GM18951 (cell line): Measurements from ENCODE around the gene KCNK7.
"Not testable (repeated sequence)": the region's sequence is repeated elsewhere in the genome, so short reads cannot be mapped to it uniquely, and the experiment has no call there.

ENCODE experiments used
- POLR2A ChIP-seq: IDR thresholded peaks from 4 replicates; pipeline ENCODE4 v1.6.1; 2011; ENCODE audit warnings: mild to moderate bottlenecking; ENCODE audit not compliant: insufficient read length, insufficient read depth; ENCODE audit errors: extremely low read depth
- in situ Hi-C: fragments of 300-500 bp; cut with MboI; formaldehyde crosslinking; loops from one replicate; pipeline ENCODE4 v1.12.0; 2022; ENCODE audit warnings: low sequenced_read_pairs, mixed read lengths, inconsistent platforms; ENCODE audit not compliant: unreplicated experiment

KCNK7 gene

GRCh38 chr11:65595543-65596281 is at the start of gene KCNK7:
Gene KCNK7 (minus strand): TSS chr11:65595800. CDS start chr11:65595772, 28 bp downstream.
- no peak for TF ChIP-seq POLR2A
- in situ Hi-C loops: no loop called here

DNA sequence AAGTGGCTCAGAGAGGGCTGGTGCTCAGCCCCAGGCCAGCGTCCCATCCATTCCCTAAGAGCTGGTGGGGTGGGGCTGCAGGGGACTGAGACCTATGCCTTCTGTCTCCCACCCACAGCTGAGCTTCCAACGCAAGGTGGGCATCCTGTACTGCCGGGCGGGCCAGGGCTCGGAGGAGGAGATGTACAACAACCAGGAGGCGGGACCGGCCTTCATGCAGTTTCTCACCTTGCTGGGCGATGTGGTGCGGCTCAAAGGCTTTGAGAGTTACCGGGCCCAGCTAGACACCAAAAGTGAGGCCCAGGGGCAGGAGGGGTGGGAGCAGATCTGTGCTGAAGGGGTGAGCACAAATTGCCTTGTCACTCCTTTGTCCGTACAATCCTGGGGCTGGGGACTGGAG is 49.2 kb upstream of the KCNK7 start:
- in situ Hi-C loops: no loop called here
- TF ChIP-seq POLR2A: no peak

GRCh38 chr11:65643971-65644370 is 48.4 kb upstream of the KCNK7 start:
- in situ Hi-C loops: no loop called here
- TF ChIP-seq POLR2A: no peak

- in situ Hi-C loops: no loop called here
- TF ChIP-seq POLR2A: no peak
These were observed 46.5 kb upstream of the KCNK7 start for GRCh38 chr11:65642014-65642671.

DNA sequence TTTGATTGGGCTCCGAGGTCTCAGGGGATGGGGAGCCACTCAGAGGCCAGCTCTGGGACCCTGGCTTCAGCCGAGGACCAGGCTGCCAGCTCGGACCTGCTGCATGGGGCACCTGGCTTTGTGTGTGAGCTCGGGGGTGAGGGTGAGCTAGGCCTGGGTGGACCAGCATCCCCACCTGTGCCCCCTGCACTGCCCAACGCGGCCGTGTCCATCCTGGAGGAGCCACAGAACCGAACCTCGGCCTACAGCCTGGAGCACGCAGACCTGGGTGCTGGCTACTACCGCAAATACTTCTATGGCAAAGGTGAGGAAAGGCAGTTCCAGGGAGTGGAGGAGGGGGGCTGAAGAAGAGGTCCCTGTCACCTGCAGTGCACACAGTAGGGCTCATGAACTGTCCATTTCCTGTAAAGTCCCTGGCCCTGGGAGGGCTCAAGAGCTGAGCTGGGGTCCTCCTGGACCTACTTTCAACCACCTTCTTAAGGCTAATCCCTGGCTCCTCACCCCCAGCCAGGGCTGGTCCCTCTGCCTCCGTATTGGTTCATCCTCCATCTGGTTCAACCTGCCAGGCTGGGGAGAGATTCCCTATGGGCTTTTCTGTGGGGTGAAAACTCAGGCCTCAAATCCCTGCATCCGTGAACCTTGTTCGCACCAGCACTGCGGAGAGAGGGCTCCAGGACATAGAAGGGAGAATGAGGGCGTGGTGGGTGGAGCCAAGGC is 45.9 kb upstream of the KCNK7 start:
- TF ChIP-seq POLR2A: no peak
- in situ Hi-C loops: no loop called here

DNA sequence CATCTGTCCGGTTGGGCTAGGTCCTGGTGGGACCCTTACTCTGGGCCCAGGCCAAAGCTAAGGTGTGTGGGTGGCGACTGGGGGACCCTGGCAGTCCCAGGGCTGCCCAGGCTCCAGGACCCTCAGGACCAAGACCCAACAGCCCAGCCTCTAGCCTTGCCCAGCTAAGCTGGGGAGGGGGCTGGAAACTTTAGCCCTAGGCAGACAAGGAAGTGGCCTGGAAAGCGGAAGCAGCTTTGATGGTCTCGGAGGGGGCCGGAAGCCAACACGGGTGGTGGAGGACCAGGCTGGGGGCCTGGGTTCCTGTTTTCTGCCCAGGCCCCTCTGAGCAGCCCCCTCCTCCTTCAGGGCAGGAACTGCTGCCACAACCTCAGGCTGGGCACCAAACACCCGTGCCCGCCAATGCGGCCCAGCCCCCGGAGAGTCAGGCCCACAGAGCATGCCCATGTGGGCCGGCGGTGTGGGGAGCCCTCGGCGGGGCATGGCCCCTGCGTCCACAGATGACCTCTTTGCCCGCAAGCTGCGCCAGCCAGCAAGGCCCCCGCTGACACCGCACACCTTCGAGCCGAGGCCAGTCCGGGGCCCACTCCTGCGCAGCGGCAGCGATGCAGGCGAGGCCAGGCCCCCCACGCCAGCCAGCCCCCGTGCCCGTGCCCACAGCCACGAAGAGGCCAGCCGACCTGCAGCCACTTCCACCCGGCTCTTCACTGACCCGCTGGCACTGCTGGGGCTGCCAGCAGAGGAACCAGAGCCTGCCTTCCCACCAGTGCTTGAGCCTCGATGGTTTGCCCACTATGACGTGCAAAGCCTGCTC is 45.1 kb upstream of the KCNK7 start:
- peak; percentile 20 for TF ChIP-seq POLR2A
- in situ Hi-C loops: no loop called here

DNA sequence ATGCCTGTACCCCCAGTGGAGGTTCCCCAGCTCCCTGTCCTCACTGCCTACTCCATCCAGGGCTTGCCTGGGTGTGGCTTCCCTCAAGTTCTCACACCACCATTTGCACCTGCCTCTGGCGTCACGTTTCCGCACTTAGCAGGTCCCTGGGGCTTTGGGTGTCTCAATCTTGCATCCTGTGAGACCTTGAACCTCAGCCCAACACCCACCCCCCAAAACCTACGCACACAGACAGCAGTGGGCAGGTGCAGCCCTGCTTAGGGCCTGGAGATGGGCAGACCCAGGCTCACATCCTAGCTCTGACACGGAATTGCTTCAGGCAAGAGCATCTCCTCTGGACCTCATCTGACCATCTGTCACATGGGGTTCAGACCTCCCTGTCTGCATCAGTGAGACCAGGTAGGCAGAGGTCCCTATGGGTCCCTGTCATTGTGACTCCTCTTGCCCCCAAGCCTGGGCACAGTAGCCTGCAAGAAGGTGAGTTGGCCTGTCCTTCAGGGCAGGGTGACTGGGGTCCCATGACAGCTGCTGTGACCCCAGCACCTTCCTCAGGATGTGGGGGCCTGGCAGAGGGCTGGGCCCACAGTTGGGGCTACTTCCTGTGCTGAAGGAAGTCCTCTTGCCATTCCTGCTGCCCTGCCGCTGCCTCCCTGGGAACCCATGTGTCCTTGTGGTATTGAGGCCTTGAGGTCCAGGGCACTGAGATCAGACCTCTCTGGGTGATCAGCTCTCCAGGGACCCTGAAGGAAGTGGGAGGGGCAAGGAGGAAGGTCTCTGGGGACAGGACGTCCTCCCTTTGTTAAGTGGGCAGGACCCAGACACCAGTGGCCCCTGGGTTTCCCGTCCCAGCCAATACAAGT is 44.3 kb upstream of the KCNK7 start:
- in situ Hi-C loops: no loop called here
- peak; percentile 60 for TF ChIP-seq POLR2A

DNA sequence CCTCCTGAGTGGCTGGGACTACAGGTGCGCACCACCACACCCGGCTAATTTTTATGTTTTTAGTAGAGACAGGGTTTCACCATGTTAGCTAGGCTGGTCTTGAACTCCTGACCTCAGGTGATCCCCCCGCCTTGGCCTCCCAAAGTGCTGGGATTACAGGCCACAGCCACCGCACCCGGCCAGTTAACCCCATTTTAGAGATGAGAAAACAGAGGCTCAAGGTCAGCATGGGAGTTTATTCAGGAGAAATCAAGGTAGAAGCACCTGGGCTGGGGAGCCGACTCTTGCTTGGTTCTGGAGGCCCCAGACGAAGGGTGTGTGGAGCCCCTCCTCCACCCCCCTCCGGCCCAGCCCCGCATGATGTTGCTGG is 43.6 kb upstream of the KCNK7 start:
- in situ Hi-C loops: not testable (repeated sequence)

- TF ChIP-seq POLR2A: peak; percentile 81
- in situ Hi-C loops: no loop called here
These were observed 42.3 kb upstream of the KCNK7 start, which contains the start of gene SIPA1 for GRCh38 chr11:65637794-65638419. Gene SIPA1 (plus strand): TSS chr11:65638101. CDS start chr11:65640922, 2,821 bp downstream.

- TF ChIP-seq POLR2A: no peak
- in situ Hi-C loops: no loop called here
These were observed 41.5 kb upstream of the KCNK7 start for GRCh38 chr11:65637032-65637557.

- in situ Hi-C loops: no loop called here
- no peak for TF ChIP-seq POLR2A
These were observed 40.8 kb upstream of the KCNK7 start for GRCh38 chr11:65636108-65637031.
